NCI-H345 treated with DMSO at 0.1 percent for 48 hours (cell line): ENCODE data around the gene ADAM17.
A peak's percentile ranks its signal among the peaks of the same experiment; 100 is the strongest.
"Not testable (repeated sequence)": the region's sequence is repeated elsewhere in the genome, so short reads cannot be mapped to it uniquely, and the experiment has no call there.

ENCODE experiments used
- DNase-seq: peaks from one replicate; lab custom pipeline; 2025; ENCODE audit not compliant: unreplicated experiment; lab: John Stamatoyannopoulos, UW

Gene ADAM17

GRCh38 chr2:9570182-9571060, 14.8 kb upstream of the ADAM17 start:
- DNase-seq: no peak

GRCh38 chr2:9565436-9566153, 10.0 kb upstream of the ADAM17 start:
- DNase-seq: no peak

- DNase-seq: no peak
Observed at GRCh38 chr2:9560628-9561027, 5.0 kb upstream of the ADAM17 start.

GRCh38 chr2:9558948-9559381, 3.3 kb upstream of the ADAM17 start:
- no peak for DNase-seq

- DNase-seq: no peak
Observed at GRCh38 chr2:9556121-9556743, 602 bp upstream of the ADAM17 start.

GRCh38 chr2:9554921-9555296, 721 bp downstream of the ADAM17 start:
- DNase-seq: peak; percentile 41

GRCh38 chr2:9552219-9553178, 3.1 kb downstream of the ADAM17 start:
- no peak for DNase-seq

GRCh38 chr2:9550859-9551391, 4.7 kb downstream of the ADAM17 start:
- not testable (repeated sequence) for DNase-seq

- DNase-seq: no peak
Observed at GRCh38 chr2:9549420-9549819, 6.2 kb downstream of the ADAM17 start.

GRCh38 chr2:9548506-9548905, 7.1 kb downstream of the ADAM17 start:
- DNase-seq: no peak

- DNase-seq: no peak
Observed at GRCh38 chr2:9547262-9547991, 8.2 kb downstream of the ADAM17 start.

GRCh38 chr2:9545502-9545901, 10.1 kb downstream of the ADAM17 start:
- no peak for DNase-seq

- no peak for DNase-seq
Observed at GRCh38 chr2:9543557-9543956, 12.1 kb downstream of the ADAM17 start.

- no peak for DNase-seq
Observed at GRCh38 chr2:9539531-9539930, 16.1 kb downstream of the ADAM17 start.

- no peak for DNase-seq
Observed at GRCh38 chr2:9538000-9538507, 17.6 kb downstream of the ADAM17 start.

- DNase-seq: no peak
Observed at GRCh38 chr2:9536504-9536903, 19.1 kb downstream of the ADAM17 start.

GRCh38 chr2:9535177-9535576, 20.5 kb downstream of the ADAM17 start:
- DNase-seq: no peak

- no peak for DNase-seq
Observed at GRCh38 chr2:9533663-9534062, 22.0 kb downstream of the ADAM17 start.

- DNase-seq: no peak
Observed at GRCh38 chr2:9532421-9532820, 23.2 kb downstream of the ADAM17 start.
